GM12874 (cell line): Measurements from ENCODE around the gene HCRTR1.

Experiments
- TF ChIP-seq, protein P1 (sequence below): IDR thresholded peaks from 2 replicates; pipeline ENCODE4 v1.5.1; 2011; ENCODE audit warnings: low read depth, mild to moderate bottlenecking, control low read depth, low read length, moderate library complexity; ENCODE audit not compliant: insufficient read depth

The HCRTR1 gene

GRCh38 chr1:31588751-31589515, 28.6 kb upstream of the HCRTR1 start:
- TF ChIP-seq, protein P1, sequence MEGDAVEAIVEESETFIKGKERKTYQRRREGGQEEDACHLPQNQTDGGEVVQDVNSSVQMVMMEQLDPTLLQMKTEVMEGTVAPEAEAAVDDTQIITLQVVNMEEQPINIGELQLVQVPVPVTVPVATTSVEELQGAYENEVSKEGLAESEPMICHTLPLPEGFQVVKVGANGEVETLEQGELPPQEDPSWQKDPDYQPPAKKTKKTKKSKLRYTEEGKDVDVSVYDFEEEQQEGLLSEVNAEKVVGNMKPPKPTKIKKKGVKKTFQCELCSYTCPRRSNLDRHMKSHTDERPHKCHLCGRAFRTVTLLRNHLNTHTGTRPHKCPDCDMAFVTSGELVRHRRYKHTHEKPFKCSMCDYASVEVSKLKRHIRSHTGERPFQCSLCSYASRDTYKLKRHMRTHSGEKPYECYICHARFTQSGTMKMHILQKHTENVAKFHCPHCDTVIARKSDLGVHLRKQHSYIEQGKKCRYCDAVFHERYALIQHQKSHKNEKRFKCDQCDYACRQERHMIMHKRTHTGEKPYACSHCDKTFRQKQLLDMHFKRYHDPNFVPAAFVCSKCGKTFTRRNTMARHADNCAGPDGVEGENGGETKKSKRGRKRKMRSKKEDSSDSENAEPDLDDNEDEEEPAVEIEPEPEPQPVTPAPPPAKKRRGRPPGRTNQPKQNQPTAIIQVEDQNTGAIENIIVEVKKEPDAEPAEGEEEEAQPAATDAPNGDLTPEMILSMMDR = no peak

GRCh38 chr1:31591425-31592093, 25.9 kb upstream of the HCRTR1 start:
- TF ChIP-seq, protein P1 = no peak

DNA sequence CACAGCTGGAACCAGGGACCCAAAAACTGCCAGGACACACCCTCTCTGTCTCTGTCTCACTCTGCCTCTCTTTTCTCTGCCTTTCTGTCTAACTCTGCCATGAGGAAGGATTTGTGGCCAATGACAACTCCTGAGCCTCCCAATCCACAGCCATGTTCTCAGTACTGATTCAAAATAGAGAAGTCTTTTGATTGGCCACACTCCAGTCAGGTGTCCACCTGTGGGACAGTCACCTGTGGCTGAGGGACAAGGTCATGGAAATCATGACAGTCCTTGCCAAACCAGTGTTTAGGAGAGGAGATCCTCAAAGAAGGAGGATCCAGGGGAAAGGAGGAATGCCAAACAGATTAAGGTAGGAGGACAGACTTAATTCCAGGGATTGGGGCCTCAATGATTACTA, 25.4 kb upstream of the HCRTR1 start:
- TF ChIP-seq, protein P1 = no peak

DNA sequence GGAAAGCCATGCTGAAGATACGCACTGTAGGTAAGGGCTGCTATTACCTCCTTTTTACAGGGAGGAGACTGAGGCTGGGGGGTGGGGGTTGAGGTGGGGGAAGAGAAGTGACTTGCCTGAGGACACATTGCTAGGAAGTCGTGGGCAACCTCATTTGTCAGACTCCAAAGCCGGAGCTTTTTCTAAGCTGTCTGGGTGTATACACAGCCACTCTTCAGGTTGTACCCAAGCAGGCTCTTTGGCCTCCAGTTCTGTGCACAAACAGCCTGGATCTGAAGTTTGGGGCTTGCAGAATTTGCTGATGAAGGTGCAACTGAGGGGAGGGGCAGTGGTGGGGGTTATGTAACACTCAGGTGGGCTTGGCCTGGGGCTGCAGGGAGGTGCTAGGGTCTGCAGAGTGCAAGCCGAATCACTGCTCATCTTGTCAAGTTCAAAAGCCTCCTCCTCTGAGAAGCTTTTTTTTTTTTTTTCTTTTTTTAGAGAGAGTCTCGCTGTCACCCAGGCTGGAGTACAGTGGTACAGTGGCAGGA, 24.3 kb upstream of the HCRTR1 start:
- TF ChIP-seq, protein P1 = no peak

GRCh38 chr1:31593770-31594632, 23.5 kb upstream of the HCRTR1 start:
- TF ChIP-seq, protein P1 = peak; percentile 97

DNA sequence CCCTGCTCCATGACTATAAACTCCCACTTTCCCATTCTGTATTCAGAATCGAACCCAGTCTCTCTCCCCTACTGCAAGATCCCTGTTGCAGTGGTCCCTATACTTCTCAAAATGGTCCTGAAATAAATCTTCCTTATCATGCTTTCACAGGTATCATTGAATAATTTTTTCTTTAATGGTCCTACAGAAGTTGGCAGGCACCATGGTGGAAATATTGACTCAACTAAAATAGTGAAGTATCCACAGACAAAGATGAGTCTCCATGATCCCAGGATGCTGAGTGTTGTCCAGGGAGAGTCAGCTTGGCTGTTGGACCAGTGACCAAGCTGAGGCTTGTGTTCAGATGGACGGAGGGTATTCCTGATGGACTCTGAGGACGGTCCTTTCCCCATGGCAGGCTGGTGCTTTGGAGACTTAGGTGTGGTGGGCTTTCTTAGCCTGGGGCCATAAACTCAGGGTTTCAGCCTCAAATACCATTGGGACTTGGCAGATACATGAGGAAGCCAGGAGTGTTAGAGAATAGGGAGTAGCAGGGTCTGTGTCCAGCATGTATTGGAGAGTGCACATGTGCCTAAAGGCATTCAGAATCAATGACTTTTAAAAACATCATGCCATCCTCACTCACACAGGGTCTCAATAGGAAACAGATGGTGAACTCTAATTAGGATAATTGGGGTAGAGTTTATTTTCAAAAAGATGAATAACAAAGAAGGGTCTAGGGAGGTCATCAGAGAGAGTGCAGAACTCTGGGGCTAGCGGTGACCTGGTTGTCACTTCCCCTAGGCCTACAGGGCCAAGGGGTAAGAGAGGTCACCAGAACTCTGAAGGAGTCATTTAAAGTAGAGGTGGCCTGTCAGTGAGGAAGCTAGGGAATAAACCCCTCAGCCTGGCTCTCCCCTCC, 21.4 kb upstream of the HCRTR1 start:
- TF ChIP-seq, protein P1 = no peak
